Stomach smooth muscle (tissue), 2 donors: ENCODE results near the gene CCNH.

Experiments
- H3K27ac ChIP-seq: one replicate; pipeline ENCODE4 v1.7.0; 2013; ENCODE audit warnings: mild to moderate bottlenecking, low read length, inconsistent platforms
- H3K27me3 ChIP-seq, 2 donors: one replicate each; pipeline ENCODE4 v1.7.0; 2013; ENCODE audit warnings: low read length in 2 of 2; ENCODE audit not compliant: insufficient read depth in 2 of 2, control insufficient read depth in 1 of 2
- H3K36me3 ChIP-seq, 2 donors: one replicate each; pipeline ENCODE4 v1.7.0; 2013; ENCODE audit warnings: low read length in 2 of 2; ENCODE audit not compliant: control insufficient read depth in 2 of 2, insufficient read depth in 2 of 2
- H3K4me1 ChIP-seq: one replicate; pipeline ENCODE4 v1.7.0; 2013; ENCODE audit warnings: low read length; ENCODE audit not compliant: control insufficient read depth, insufficient read depth
- H3K4me3 ChIP-seq, 2 donors: one replicate each; pipeline ENCODE4 v1.7.0; 2013; ENCODE audit warnings: low read length in 2 of 2
- H3K9ac ChIP-seq, 2 donors: one replicate each; pipeline ENCODE4 v1.7.0; 2013; ENCODE audit warnings: low read length in 2 of 2, mild to moderate bottlenecking in 1 of 2
- H3K9me3 ChIP-seq, 2 donors: one replicate each; pipeline ENCODE4 v1.7.0; 2013; ENCODE audit warnings: low read length in 2 of 2; ENCODE audit not compliant: control insufficient read depth in 2 of 2
- donor health status: healthy.
- donor health status: Pancreatic carcinoma.

CCNH gene

DNA sequence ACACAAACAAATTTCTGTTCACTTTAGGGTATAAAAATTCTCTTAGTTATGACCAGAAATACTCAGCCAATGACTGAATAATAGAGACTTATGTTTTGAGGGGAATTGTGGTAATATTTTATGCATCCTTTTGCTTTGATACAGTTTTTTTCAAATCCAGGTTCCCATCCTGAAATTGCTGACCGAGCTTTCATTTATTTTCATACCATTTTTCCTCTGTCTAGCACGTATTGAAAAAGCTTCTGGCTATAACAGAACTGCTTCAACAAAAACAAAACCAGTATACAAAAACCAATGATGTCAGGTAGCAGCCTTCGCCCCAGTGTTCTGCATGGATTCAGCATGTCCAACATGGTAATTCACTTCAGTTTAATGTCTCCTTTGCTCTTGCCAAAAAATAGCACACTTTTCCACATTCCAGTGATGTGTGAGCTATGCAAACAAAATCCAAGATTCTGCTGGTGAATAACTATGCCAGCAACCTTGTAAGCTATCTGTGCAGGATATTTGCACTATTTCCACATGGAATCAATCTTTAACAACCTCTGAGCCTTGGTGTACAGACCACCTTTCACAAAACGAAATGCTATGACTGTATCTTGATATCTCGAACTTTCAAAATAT is 22.0 kb downstream of the CCNH start:
- Histone ChIP-seq H3K9me3 (no peaks in the 10 kb centered on the region), H3K36me3 (peaks cover 21 to 45% of the 10 kb centered on the region in 2 donors), H3K9ac (no peak overlapping the region), H3K4me3 (no peak overlapping the region), H3K27ac (no peak overlapping the region), H3K4me1 (no peaks in the 10 kb centered on the region), H3K27me3 (no peaks in the 10 kb centered on the region)

GRCh38 chr5:87390075-87390474 is 22.7 kb downstream of the CCNH start:
- Histone ChIP-seq H3K4me1 (no peaks in the 10 kb centered on the region), H3K36me3 (peaks cover 21 to 45% of the 10 kb centered on the region in 2 donors), H3K27me3 (no peaks in the 10 kb centered on the region), H3K9me3 (no peaks in the 10 kb centered on the region), H3K27ac (no peak overlapping the region), H3K9ac (no peak overlapping the region), H3K4me3 (no peak overlapping the region)

DNA sequence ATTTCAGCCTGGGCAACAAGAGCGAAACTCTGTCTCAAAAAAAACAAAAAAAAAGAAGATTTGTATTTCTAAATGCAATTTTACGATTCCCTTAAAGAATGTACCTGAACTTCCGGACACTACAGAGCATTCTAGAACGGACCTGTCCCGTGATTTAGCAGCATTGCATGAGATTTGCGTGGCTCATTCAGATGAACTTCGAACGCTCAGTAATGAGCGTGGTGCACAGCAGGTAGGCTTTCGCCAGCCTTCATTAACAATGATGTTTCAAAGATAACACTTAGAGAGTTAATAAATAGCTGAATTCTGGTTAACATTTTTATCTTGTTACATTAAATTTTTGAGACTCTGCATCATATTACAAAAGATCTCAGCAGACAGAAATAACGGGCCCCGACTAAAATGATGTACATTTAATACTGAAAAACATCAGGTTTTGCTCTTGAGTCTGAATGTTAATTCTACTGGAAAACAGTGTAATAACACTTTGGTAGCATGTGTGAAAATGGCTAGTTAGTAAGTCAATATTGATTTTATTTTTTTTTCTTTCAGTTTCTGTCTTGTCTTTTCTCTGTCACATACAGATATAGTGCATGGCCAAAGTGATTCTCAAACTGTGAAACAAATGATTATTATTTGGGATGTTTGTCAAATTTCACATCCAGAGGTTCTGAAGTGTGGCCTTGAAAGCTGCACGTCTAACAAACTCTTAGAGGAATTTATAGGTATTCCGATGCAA is 23.3 kb downstream of the CCNH start:
- H3K27ac ChIP-seq, result no peak overlapping the region
- no peak overlapping the region for H3K9ac ChIP-seq
- peaks cover 21 to 45% of the 10 kb centered on the region in 2 donors for H3K36me3 ChIP-seq
- H3K4me3 ChIP-seq, result no peak overlapping the region
- no peaks in the 10 kb centered on the region for H3K27me3 ChIP-seq
- no peaks in the 10 kb centered on the region for H3K9me3 ChIP-seq
- no peaks in the 10 kb centered on the region for H3K4me1 ChIP-seq

DNA sequence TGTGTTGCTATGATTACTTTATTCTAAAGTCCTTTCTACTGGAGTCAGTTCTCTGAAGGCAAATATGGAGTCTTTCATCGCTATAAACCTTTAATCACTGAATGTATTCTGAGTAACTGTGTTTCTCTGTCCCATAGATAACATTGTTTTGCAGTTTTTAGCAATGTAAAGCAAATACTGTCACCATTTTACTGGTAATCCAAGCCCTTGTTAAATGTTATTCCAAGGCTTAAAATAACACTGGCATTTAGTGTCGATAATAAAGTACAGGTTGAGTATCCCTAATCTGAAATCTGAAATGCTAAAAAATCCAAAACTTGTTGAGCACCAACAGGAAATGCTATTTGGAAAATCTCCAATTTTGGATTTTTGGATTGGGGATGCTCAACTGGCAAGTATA is 24.6 kb downstream of the CCNH start:
- Histone ChIP-seq H3K4me3 (no peak overlapping the region), H3K27me3 (no peaks in the 10 kb centered on the region), H3K36me3 (peaks cover 19 to 39% of the 10 kb centered on the region in 2 donors), H3K27ac (no peak overlapping the region), H3K9ac (no peak overlapping the region), H3K4me1 (no peaks in the 10 kb centered on the region), H3K9me3 (no peaks in the 10 kb centered on the region)

- Histone ChIP-seq H3K9ac (no peak overlapping the region), H3K9me3 (no peaks in the 10 kb centered on the region), H3K4me3 (no peak overlapping the region), H3K4me1 (no peaks in the 10 kb centered on the region), H3K27me3 (no peaks in the 10 kb centered on the region), H3K36me3 (peaks cover 8 to 19% of the 10 kb centered on the region in 2 donors), H3K27ac (no peak overlapping the region)
Observed at GRCh38 chr5:87385802-87386201, 26.9 kb downstream of the CCNH start.

- Histone ChIP-seq H3K27me3 (no peaks in the 10 kb centered on the region), H3K4me3 (no peak overlapping the region), H3K9ac (no peak overlapping the region), H3K4me1 (no peaks in the 10 kb centered on the region), H3K27ac (no peak overlapping the region), H3K9me3 (no peaks in the 10 kb centered on the region), H3K36me3 (peaks cover under 1 to 23% of the 10 kb centered on the region in 2 donors)
Observed at GRCh38 chr5:87383216-87383615, 29.5 kb downstream of the CCNH start.

- Histone ChIP-seq H3K27ac (no peak overlapping the region), H3K9ac (no peak overlapping the region), H3K27me3 (no peaks in the 10 kb centered on the region), H3K9me3 (no peaks in the 10 kb centered on the region), H3K36me3 (peaks cover 2 to 21% of the 10 kb centered on the region in 2 donors), H3K4me3 (no peak overlapping the region), H3K4me1 (no peaks in the 10 kb centered on the region)
Observed at GRCh38 chr5:87382224-87382623, 30.5 kb downstream of the CCNH start.

GRCh38 chr5:87372705-87373104 is 40.0 kb downstream of the CCNH start:
- H3K27ac ChIP-seq, result no peak overlapping the region
- H3K9me3 ChIP-seq, result no peaks in the 10 kb centered on the region
- no peaks in the 10 kb centered on the region for H3K4me1 ChIP-seq
- no peaks in the 10 kb centered on the region for H3K27me3 ChIP-seq
- no peak overlapping the region for H3K9ac ChIP-seq
- no peak overlapping the region for H3K4me3 ChIP-seq
- H3K36me3 ChIP-seq, result peaks cover 7 to 26% of the 10 kb centered on the region in 2 donors

DNA sequence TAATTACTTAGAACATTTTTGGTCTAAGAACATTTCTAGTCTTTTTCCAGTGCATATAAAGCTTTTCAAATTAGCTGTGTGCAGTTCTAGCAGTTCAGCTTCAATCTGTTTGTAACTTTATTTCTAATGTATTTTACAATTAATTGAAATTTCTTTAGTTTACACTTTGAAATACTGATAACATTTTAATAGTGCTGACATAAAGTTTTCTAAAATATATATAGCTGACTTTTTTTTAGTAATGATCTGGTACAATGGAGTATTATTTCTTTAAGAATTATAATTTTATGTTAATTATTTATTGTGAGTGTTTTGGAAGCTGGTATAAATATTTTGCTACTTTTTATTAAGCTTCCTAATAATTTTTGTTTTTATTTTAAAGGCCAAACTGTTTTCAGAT is 43.3 kb downstream of the CCNH start:
- Histone ChIP-seq H3K36me3 (peaks cover 3 to 12% of the 10 kb centered on the region in 2 donors), H3K9me3 (no peaks in the 10 kb centered on the region), H3K9ac (no peak overlapping the region), H3K27me3 (no peaks in the 10 kb centered on the region), H3K27ac (no peak overlapping the region), H3K4me3 (no peak overlapping the region), H3K4me1 (no peaks in the 10 kb centered on the region)

DNA sequence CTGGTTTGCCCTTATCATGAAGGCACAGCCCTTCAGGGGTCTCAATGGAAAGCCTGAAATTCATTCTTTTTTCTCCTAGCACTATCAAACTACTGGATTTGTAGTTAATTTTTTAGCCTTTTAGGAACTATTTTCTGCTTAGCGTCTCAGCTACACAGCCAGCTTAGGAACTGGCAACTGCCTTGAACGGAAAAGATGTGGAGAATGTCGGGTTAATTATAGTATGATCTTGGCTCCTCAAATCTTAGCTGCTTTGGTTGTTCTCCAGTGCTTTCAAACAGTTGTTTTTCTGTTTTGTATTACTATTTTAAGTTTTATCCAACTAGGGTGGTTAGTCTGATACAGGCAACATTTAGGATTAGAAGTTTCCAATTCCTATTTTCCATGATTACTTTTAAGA is 44.1 kb downstream of the CCNH start:
- H3K27me3 ChIP-seq, result no peaks in the 10 kb centered on the region
- H3K4me1 ChIP-seq, result no peaks in the 10 kb centered on the region
- H3K27ac ChIP-seq, result no peak overlapping the region
- peaks cover 3 to 12% of the 10 kb centered on the region in 2 donors for H3K36me3 ChIP-seq
- H3K9ac ChIP-seq, result no peak overlapping the region
- no peaks in the 10 kb centered on the region for H3K9me3 ChIP-seq
- H3K4me3 ChIP-seq, result no peak overlapping the region

DNA sequence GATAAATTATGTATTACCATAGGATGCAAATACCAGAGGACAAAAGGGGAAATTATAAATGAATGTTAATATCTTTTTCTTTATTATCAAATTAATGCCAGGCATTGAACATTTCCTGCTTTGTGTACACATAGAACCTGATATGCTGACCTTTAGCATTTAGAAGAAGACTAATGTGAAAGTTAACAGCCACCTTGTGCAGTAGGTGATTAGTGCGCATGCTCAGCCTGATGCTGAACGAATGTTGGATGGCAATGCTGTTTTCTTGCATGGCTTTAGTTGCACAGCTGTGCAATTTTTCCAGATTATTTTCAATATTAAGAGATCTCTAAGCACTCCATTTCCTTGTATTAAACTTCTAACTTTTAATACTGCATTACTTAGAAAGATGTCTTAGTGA is 45.5 kb downstream of the CCNH start:
- H3K36me3 ChIP-seq, result peaks cover 0 to 4% of the 10 kb centered on the region in 2 donors

More for the DNA sequence above, 45.5 kb downstream of the CCNH start:
- Histone ChIP-seq H3K27me3 (no peaks in the 10 kb centered on the region), H3K4me3 (no peak overlapping the region), H3K9me3 (no peaks in the 10 kb centered on the region), H3K4me1 (no peaks in the 10 kb centered on the region), H3K27ac (no peak overlapping the region), H3K9ac (no peak overlapping the region)
